GM21447 (cell line): ENCODE data around the gene PTPRN2.
"Not testable (repeated sequence)": the region's sequence is repeated elsewhere in the genome, so short reads cannot be mapped to it uniquely, and the experiment has no call there.

Experiments used
- ATAC-seq: cut with Tn5 transposase; IDR thresholded peaks from one replicate; pipeline ENCODE4 v1.9.1; 2021; ENCODE audit not compliant: unreplicated experiment

PTPRN2 gene

GRCh38 chr7:158474488-158474887 lies 113.1 kb downstream of the PTPRN2 start:
- ATAC-seq, result no peak

GRCh38 chr7:158473946-158474345 lies 113.7 kb downstream of the PTPRN2 start:
- no peak for ATAC-seq

- ATAC-seq, result no peak
Observed at GRCh38 chr7:158473221-158473620, 114.4 kb downstream of the PTPRN2 start.

GRCh38 chr7:158472596-158472995 lies 115.0 kb downstream of the PTPRN2 start:
- no peak for ATAC-seq

- ATAC-seq, result no peak
Observed at GRCh38 chr7:158471716-158472115, 115.9 kb downstream of the PTPRN2 start.

- no peak for ATAC-seq
Observed at GRCh38 chr7:158470336-158470735, 117.3 kb downstream of the PTPRN2 start.

- no peak for ATAC-seq
Observed at GRCh38 chr7:158469396-158470051, 118.1 kb downstream of the PTPRN2 start.

GRCh38 chr7:158468700-158469296 lies 118.8 kb downstream of the PTPRN2 start:
- ATAC-seq, result no peak

- no peak for ATAC-seq
Observed at GRCh38 chr7:158468181-158468580, 119.4 kb downstream of the PTPRN2 start.

GRCh38 chr7:158467562-158467961 lies 120.1 kb downstream of the PTPRN2 start:
- no peak for ATAC-seq

GRCh38 chr7:158463317-158463716 lies 124.3 kb downstream of the PTPRN2 start:
- ATAC-seq, result no peak

GRCh38 chr7:158461824-158462223 lies 125.8 kb downstream of the PTPRN2 start:
- no peak for ATAC-seq

- no peak for ATAC-seq
Observed at GRCh38 chr7:158460665-158461064, 127.0 kb downstream of the PTPRN2 start.

- ATAC-seq, result no peak
Observed at GRCh38 chr7:158458716-158459282, 128.8 kb downstream of the PTPRN2 start.

GRCh38 chr7:158458096-158458495 lies 129.5 kb downstream of the PTPRN2 start:
- no peak for ATAC-seq

GRCh38 chr7:158457586-158457985 lies 130.0 kb downstream of the PTPRN2 start:
- not testable (repeated sequence) for ATAC-seq

- ATAC-seq, result no peak
Observed at GRCh38 chr7:158454631-158455030, 133.0 kb downstream of the PTPRN2 start.

- ATAC-seq, result no peak
Observed at GRCh38 chr7:158453663-158454062, 134.0 kb downstream of the PTPRN2 start.

- no peak for ATAC-seq
Observed at GRCh38 chr7:158452331-158452730, 135.3 kb downstream of the PTPRN2 start.

- no peak for ATAC-seq
Observed at GRCh38 chr7:158450476-158451124, 137.0 kb downstream of the PTPRN2 start.

- ATAC-seq, result no peak
Observed at GRCh38 chr7:158449942-158450341, 137.7 kb downstream of the PTPRN2 start.

- no peak for ATAC-seq
Observed at GRCh38 chr7:158449266-158449665, 138.4 kb downstream of the PTPRN2 start.
